Measurements from ENCODE around the gene ACBD4. TPM values are rescaled to one million over a fixed set of nuclear protein-coding genes. Genes with fewer than 3 reads are reported as not detected.
A peak's percentile ranks its signal among the peaks of the same experiment; 100 is the strongest.

Gene ACBD4
- total and polyA plus RNA-seq, 2 of the 13 experiments (the other 11 are each of a cell fraction or from before 2014, with no cell fraction given) = 16.1 to 26.9 TPM

DNA sequence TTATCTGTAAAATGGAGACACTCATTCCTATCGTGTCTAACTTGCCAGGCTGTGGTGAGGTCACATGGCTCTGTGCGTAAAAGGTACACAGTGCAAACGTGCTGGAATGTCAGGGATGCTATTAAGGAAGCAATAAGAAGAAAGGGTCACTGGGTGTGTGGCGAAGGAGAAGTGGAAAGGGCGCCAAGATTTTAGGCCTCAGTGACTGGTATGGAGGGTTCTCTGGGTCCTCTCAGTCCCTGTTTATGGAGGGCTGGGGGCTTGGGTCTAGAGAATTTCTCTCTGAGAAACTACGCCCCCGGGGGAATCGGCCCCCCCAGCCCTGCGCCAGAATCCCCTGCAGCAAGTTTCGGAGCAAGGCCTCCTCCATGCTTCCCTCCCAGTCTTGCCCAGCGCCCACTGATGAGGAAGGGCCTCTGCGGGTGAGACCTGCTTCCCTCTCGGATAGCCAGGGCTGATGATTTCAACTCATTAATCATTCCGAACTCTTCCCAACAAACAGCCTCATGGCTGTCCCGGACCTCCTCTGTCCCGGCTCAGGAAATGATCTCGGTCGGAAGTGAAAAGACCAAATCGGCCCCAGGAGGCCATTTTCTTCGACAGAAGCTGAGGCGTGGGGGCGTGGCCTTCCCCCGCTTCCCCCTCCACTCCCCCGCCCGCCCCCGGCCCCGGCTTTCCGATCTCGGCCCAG lies 11.5 kb downstream of the ACBD4 start (continued):
- TF ChIP-seq TBX2 (CRISPR knock-in tag; IDR thresholded peaks at IDR 0.05; ENCODE audit: borderline replicate concordance) (no peak), EP300 (IDR thresholded peaks at IDR 0.05; ENCODE audit: low read depth in 2 of 2, low read length in 2 of 2) (no peak), EP300 (CRISPR knock-in tag; IDR thresholded peaks at IDR 0.05; ENCODE audit: borderline replicate concordance) (no peak), ZFAT (CRISPR knock-in tag; conservative IDR thresholded peaks at IDR 0.05) (no peak), ZSCAN21 (CRISPR knock-in tag; IDR thresholded peaks at IDR 0.05; ENCODE audit: borderline replicate concordance) (no peak), SMAD3 (CRISPR knock-in tag; IDR thresholded peaks at IDR 0.05) (0 out of 2 replicates have a peak, but pooled peaks have one; percentile 8), TEAD3 (CRISPR knock-in tag; optimal IDR thresholded peaks at IDR 0.05; ENCODE audit: borderline replicate concordance) (peak; percentile 59), CEBPG (CRISPR knock-in tag; IDR thresholded peaks at IDR 0.05) (no peak), ASH2L (IDR thresholded peaks at IDR 0.05; ENCODE audit: insufficient read length, low read depth, low read length) (no peak), ARNT2 (CRISPR knock-in tag; IDR thresholded peaks at IDR 0.05; ENCODE audit: low read depth) (no peak), TP53 (CRISPR knock-in tag; conservative IDR thresholded peaks at IDR 0.05) (no peak), KDM2A (CRISPR knock-in tag; IDR thresholded peaks at IDR 0.05; ENCODE audit: borderline replicate concordance, low read depth) (peak; percentile 18), ZNF160 (CRISPR knock-in tag; IDR thresholded peaks at IDR 0.05) (0 out of 2 replicates have a peak, but pooled peaks have one; percentile 45), STAG1 (CRISPR knock-in tag; IDR thresholded peaks at IDR 0.05) (no peak)
- TF ChIP-seq, protein P1, sequence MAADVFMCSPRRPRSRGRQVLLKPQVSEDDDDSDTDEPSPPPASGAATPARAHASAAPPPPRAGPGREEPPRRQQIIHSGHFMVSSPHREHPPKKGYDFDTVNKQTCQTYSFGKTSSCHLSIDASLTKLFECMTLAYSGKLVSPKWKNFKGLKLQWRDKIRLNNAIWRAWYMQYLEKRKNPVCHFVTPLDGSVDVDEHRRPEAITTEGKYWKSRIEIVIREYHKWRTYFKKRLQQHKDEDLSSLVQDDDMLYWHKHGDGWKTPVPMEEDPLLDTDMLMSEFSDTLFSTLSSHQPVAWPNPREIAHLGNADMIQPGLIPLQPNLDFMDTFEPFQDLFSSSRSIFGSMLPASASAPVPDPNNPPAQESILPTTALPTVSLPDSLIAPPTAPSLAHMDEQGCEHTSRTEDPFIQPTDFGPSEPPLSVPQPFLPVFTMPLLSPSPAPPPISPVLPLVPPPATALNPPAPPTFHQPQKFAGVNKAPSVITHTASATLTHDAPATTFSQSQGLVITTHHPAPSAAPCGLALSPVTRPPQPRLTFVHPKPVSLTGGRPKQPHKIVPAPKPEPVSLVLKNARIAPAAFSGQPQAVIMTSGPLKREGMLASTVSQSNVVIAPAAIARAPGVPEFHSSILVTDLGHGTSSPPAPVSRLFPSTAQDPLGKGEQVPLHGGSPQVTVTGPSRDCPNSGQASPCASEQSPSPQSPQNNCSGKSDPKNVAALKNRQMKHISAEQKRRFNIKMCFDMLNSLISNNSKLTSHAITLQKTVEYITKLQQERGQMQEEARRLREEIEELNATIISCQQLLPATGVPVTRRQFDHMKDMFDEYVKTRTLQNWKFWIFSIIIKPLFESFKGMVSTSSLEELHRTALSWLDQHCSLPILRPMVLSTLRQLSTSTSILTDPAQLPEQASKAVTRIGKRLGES (CRISPR knock-in tag; IDR thresholded peaks at IDR 0.05; ENCODE audit: borderline replicate concordance) = no peak
- TF ChIP-seq, protein P2, sequence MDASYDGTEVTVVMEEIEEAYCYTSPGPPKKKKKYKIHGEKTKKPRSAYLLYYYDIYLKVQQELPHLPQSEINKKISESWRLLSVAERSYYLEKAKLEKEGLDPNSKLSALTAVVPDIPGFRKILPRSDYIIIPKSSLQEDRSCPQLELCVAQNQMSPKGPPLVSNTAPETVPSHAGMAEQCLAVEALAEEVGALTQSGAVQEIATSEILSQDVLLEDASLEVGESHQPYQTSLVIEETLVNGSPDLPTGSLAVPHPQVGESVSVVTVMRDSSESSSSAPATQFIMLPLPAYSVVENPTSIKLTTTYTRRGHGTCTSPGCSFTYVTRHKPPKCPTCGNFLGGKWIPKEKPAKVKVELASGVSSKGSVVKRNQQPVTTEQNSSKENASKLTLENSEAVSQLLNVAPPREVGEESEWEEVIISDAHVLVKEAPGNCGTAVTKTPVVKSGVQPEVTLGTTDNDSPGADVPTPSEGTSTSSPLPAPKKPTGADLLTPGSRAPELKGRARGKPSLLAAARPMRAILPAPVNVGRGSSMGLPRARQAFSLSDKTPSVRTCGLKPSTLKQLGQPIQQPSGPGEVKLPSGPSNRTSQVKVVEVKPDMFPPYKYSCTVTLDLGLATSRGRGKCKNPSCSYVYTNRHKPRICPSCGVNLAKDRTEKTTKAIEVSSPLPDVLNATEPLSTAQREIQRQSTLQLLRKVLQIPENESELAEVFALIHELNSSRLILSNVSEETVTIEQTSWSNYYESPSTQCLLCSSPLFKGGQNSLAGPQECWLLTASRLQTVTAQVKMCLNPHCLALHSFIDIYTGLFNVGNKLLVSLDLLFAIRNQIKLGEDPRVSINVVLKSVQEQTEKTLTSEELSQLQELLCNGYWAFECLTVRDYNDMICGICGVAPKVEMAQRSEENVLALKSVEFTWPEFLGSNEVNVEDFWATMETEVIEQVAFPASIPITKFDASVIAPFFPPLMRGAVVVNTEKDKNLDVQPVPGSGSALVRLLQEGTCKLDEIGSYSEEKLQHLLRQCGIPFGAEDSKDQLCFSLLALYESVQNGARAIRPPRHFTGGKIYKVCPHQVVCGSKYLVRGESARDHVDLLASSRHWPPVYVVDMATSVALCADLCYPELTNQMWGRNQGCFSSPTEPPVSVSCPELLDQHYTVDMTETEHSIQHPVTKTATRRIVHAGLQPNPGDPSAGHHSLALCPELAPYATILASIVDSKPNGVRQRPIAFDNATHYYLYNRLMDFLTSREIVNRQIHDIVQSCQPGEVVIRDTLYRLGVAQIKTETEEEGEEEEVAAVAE (CRISPR knock-in tag; IDR thresholded peaks at IDR 0.05; ENCODE audit: borderline replicate concordance) = no peak
- TF ChIP-seq, protein P3, sequence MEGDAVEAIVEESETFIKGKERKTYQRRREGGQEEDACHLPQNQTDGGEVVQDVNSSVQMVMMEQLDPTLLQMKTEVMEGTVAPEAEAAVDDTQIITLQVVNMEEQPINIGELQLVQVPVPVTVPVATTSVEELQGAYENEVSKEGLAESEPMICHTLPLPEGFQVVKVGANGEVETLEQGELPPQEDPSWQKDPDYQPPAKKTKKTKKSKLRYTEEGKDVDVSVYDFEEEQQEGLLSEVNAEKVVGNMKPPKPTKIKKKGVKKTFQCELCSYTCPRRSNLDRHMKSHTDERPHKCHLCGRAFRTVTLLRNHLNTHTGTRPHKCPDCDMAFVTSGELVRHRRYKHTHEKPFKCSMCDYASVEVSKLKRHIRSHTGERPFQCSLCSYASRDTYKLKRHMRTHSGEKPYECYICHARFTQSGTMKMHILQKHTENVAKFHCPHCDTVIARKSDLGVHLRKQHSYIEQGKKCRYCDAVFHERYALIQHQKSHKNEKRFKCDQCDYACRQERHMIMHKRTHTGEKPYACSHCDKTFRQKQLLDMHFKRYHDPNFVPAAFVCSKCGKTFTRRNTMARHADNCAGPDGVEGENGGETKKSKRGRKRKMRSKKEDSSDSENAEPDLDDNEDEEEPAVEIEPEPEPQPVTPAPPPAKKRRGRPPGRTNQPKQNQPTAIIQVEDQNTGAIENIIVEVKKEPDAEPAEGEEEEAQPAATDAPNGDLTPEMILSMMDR (CRISPR knock-in tag; IDR thresholded peaks at IDR 0.05) = no peak
- TF ChIP-seq, protein P4, sequence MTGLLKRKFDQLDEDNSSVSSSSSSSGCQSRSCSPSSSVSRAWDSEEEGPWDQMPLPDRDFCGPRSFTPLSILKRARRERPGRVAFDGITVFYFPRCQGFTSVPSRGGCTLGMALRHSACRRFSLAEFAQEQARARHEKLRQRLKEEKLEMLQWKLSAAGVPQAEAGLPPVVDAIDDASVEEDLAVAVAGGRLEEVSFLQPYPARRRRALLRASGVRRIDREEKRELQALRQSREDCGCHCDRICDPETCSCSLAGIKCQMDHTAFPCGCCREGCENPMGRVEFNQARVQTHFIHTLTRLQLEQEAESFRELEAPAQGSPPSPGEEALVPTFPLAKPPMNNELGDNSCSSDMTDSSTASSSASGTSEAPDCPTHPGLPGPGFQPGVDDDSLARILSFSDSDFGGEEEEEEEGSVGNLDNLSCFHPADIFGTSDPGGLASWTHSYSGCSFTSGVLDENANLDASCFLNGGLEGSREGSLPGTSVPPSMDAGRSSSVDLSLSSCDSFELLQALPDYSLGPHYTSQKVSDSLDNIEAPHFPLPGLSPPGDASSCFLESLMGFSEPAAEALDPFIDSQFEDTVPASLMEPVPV (CRISPR knock-in tag; IDR thresholded peaks at IDR 0.05) = peak; percentile 42; the same call in 1 of the 2 replicates
